GM13977 (cell line): ENCODE data around the gene CEBPE.
"Not testable (repeated sequence)": the region's sequence is repeated elsewhere in the genome, so short reads cannot be mapped to it uniquely, and the experiment has no call there.

ENCODE experiments used
- DNase-seq: peaks from one replicate; pipeline ENCODE4 v3.0.0; 2012; ENCODE audit warnings: low spot score
- in situ Hi-C: fragments of 300-500 bp; cut with MboI; formaldehyde crosslinking; loops from one replicate; pipeline ENCODE4 v1.12.0; 2022; ENCODE audit warnings: low sequenced_read_pairs, low pct_unique_long_range_greater_than_20kb, mixed read lengths, inconsistent platforms; ENCODE audit not compliant: unreplicated experiment
- TF ChIP-seq, protein P1 (sequence below): IDR thresholded peaks from 2 replicates; pipeline ENCODE4 v1.5.1; 2012; ENCODE audit warnings: mild to moderate bottlenecking, control low read depth; ENCODE audit not compliant: insufficient read depth; ENCODE audit errors: extremely low read depth, missing control alignments

The CEBPE gene

DNA sequence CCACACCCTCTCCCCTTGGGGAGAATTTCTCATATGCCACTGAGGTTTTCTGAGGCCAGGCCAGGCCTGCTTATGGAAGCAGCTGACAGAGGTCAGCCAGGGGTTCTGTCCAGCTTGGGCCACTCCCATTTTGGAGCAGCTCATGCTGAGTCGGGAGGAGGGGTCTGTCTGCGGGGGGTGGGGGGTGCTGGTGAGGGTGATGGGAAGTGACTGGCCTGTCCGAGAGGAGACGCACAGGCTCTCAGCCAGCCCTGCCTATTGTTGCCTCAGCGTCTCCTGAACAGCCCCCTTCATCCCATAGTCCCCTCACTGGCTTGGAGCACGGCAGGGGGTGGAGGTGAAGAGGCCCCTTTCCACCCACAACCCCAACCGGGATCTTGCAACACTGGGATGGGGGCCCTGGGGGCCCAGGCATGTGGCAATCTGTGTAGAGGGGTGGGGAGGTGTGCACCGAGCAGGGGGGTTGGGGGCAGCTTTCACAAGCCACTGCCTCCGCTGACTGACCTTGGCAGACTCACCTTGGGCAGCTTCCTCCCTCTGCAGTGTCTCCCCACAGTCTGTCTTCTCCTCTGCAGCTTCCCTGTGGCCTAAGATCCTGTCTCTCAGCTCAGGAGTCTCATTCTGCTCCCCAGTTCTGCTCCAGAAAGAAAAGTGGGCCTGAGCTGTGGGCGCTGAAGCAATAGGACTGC is 5.5 kb downstream of the CEBPE start:
- TF ChIP-seq, protein P1, sequence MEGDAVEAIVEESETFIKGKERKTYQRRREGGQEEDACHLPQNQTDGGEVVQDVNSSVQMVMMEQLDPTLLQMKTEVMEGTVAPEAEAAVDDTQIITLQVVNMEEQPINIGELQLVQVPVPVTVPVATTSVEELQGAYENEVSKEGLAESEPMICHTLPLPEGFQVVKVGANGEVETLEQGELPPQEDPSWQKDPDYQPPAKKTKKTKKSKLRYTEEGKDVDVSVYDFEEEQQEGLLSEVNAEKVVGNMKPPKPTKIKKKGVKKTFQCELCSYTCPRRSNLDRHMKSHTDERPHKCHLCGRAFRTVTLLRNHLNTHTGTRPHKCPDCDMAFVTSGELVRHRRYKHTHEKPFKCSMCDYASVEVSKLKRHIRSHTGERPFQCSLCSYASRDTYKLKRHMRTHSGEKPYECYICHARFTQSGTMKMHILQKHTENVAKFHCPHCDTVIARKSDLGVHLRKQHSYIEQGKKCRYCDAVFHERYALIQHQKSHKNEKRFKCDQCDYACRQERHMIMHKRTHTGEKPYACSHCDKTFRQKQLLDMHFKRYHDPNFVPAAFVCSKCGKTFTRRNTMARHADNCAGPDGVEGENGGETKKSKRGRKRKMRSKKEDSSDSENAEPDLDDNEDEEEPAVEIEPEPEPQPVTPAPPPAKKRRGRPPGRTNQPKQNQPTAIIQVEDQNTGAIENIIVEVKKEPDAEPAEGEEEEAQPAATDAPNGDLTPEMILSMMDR = no peak
- in situ Hi-C loops = no loop called here
- no peak for DNase-seq

DNA sequence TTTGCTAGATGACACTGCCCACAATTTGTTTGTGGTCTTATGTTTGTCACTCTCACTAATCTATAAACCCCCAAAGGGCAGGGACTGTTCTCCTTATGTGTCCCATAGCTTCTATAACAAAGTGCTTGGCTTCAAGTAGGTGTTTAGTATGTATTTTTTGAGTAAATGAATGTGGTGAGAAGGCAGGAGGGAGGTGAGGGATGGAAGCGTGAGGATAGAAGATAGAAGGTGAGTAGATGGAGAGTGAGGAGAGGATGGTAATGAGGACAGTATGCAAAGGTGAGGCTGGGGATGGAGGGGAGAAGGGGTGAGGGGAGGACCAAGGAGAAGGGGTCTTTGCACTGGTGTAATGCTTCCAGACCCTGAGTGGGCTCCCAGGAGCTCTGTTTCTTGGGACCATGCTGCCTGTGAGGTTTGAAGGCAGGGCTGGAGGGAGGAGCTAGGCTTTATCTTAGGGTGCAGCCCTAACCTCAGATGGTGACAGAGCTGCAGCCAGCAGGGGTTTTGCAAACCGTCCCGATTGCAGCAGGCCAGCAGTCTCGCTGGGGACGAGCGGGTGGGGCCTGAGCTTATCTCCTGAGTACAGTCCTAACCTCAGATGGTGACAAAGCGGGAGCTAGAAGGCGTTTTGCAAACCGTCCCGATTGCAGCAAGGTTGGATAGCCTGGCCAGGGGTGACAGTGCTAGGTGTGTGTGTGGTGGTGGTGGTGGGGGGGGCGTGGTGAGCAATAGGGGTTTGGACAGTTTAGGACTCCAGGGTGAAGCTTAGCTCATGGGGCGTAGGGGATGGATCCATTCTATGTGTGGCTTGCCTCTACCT is 6.5 kb downstream of the CEBPE start:
- DNase-seq = no peak

DNA sequence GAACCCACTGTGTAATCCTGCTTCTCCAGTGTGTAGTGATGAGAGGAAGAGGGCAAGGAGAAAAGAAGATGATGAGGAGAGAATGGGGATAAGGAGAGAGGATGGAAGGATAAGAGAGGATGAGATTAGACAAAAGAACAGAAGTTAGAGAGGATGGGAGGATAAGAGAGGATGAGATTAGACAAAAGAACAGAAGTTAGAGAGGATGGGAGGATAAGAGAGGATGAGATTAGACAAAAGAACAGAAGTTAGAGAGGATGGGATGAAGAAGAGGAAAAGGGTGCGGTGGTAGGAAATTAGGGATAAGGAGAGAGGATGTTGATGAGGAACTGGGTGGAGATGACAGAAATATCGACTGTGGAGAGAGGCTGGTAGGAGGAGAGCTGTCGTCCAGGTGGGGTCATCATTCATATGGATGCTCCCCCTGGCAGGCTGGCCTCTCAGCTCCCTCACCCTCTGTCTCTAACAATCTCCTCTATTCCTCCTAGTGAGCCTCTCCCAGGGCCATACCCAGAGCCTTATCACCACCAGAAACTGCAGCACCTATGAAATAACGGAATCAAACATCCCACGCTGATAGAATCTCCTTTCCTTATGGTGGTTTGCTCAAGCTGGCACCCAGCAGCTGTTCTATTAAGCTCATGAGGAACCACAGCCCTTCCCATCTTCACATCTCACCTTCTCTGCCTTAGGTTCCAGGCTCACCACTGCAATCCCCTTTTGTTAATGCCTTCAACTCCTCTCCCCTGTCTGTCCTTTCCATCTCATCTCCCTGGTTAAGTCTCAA is 8.3 kb downstream of the CEBPE start:
- in situ Hi-C loops = no loop called here
- TF ChIP-seq, protein P1 = no peak
- DNase-seq = no peak

More for the DNA sequence above, 6.5 kb downstream of the CEBPE start:
- TF ChIP-seq, protein P1 = no peak
- in situ Hi-C loops = no loop called here

DNA sequence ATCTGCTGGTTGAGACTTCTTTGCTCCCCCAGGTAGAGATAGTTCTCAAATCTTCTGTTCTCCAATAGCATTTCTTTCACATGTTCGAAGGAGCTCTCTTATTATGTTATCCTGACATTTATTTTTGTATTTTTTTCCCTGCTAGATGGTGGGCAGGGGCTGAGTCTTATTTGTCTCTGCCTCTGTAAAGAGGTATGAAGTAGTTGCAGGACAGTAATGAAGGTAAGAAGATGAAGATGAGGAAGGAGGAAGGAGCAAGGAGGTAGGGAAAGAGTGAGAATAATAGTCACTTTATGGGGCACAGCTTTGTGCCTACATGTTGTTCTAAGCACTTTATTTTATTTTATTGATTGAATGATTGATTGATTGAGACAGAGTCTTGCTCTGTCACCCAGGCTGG is 9.3 kb downstream of the CEBPE start:
- no peak for DNase-seq
- in situ Hi-C loops = no loop called here
- TF ChIP-seq, protein P1 = no peak

DNA sequence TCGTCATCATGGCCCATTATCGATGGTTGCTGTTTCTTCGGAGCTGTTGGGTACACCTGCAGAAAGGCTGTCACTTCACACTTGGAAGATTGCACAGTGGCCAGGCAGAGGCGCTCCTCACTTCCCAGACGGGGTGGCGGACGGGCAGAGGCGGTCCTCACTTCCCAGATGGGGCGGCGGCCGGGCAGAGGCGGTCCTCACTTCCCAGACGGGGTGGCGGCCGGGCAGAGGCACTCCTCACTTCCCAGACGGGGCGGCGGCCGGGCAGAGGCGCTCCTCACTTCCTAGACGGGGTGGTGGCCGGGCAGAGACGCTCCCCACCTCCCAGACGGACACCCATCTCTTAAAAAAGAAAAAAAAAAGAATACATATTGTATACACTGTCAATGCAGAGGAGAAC is 10.9 kb downstream of the CEBPE start:
- DNase-seq, in situ Hi-C loops: not testable (repeated sequence)

DNA sequence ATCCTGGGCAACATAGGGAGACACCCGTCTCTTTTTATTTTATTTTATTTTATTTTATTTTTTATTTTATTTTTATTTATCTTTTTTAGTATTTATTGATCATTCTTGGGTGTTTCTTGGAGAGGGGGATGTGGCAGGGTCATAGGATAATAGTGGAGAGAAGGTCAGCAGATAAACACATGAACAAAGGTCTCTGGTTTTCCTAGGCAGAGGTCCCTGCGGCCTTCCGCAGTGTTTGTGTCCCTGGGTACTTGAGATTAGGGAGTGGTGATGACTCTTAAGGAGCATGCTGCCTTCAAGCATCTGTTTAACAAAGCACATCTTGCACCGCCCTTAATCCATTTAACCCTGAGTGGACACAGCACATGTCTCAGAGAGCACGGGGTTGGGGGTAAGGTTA is 11.4 kb downstream of the CEBPE start:
- DNase-seq, in situ Hi-C loops: not testable (repeated sequence)

DNA sequence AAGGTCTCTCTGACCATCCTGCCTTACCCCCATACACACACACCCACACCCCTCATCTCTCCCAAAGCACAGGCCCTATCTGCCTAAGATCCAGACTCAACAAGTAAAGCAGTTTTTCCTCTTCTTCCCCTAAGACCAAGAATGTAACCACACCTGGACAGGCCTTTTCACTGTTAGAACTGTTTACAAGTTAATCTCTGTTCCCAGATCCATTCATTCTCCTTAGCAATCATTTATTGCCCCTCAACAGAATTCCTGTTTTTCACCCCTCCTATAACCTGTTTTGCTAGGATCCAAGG is 12.4 kb downstream of the CEBPE start:
- TF ChIP-seq, protein P1 = no peak
- in situ Hi-C loops = no loop called here

More for the DNA sequence above, 12.4 kb downstream of the CEBPE start:
- no peak for DNase-seq
